GM19463 (cell line): ENCODE results near the gene SRGAP2.
A peak's percentile ranks its signal among the peaks of the same experiment; 100 is the strongest.
"Not testable (repeated sequence)": the region's sequence is repeated elsewhere in the genome, so short reads cannot be mapped to it uniquely, and the experiment has no call there.

Source experiments
- ATAC-seq: cut with Tn5 transposase; IDR thresholded peaks from one replicate; pipeline ENCODE4 v1.9.1; 2021; ENCODE audit warnings: mild to moderate bottlenecking, moderate library complexity; ENCODE audit not compliant: unreplicated experiment

Gene SRGAP2

DNA sequence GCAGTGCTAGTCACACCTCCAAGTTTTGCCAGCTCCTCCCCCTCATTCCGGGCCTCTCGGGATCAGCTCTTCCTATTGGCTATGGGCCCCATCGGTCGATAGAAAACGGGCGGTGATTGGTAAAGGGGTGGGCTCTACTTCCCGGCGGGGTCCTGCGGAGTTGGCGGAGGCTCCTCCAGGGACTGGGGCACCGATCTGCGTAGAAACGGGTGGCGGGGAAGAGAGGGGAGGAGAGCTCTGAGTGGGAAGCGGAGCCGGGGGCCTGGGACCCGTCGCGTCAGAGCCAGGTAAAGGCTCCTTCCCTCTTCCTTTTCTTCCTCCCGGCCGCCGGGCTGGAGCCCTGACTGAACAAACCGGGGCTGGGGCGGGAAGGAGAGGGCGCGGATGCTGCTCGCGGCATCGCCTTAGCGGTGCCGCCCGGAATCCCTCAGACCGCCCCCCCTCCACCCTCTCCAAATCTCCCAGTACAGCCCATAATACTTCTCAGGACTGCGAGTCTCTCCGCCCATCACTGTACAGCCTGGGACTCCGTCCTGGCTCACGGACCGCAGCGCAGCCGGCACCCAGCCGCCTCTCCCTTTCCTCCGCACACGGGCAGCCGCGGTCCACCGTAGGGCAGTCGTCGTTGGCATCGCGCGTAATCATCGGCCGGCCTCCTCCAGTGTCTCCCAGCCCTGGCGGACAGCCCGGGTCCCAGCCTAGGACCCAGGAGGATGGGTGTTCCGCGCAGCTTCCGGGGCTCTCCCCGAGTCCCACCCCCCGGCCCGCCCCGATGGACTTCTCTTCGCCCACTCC, at the start of gene SRGAP2:
Gene SRGAP2, plus strand, starts transcription at position 178 of the 795 bp plus-strand sequence. CDS start 2,430 bp downstream, outside the sequence.
- not testable (repeated sequence) for ATAC-seq

DNA sequence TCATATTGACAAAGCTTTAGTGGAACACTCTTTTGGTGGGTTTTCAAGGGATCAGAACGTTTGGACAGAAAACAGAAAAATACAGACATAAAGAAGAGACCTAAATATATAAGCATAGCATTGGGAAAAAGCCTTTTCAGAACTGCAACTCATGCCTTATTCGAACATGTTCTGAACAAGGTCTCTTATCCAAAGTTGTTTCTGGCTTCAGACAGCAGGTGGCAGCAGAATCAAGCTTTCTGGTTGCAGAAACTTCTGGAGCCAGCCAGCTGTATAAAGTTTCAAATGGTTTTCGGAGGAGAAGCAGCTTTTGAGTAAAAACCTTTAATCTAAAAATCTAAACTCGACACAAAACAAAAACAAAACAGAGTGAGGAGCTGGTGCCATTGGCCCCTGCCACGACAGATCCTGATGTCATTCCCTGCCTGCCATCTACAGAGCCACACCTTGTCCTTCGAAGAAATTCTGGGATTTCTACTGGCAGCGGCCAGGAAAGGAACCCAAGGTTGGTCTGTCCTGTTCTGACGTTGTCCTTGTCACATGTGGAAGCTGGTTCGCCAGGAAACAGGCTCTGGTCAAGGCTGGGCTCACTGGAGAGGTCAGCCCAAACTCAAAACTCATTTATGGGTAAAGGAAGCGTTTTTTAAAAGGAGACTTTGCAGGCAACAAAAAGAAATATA, 35.9 kb upstream of the SRGAP2 start:
- ATAC-seq, result peak; percentile 56

DNA sequence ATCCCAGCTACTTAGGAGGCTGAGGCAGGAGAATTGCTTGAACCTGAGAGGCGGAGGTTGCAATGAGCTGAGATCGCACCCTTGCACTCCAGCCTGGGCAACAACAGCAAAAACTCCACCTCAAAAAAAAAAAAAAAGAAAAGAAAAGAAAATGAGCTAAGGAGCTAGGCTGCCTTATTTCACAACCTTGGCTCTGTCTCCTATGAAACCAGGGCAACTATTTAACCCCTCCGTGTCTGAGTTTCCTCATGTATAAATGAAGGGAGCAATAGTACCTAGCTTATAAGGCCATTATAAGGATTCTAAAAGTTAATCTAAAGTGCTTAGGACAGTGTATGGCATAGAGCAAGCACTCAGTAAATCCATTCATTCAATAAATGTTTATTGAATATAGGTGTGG, 33.5 kb upstream of the SRGAP2 start:
- ATAC-seq, result not testable (repeated sequence)

DNA sequence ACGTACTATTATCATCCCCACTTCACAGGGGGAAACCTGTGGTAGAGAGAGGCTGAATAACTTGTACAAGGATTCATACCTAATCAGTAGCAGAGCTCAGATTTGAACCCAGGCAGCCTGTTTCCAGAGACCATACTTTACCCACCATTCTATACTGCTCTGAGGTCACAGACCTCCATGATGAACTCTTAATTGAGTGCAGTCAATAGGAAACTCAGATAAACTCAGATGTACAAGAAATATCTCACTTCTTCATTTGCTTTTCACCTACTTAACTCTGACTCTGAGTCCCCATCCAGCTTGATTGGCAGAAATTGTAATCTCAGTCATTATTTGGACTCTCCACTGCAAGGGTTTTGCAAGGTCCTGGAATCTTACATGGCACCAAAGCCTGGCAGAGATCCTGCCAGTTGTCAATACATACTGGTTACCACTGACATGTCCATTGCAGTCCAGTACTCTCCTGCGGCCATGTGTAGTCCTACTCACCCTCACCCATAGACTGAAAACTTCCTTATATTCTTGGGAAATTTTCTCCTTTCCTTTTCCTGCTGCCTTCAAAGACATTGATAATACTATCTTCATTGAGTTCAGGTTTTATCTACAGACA, 30.1 kb upstream of the SRGAP2 start:
- not testable (repeated sequence) for ATAC-seq

DNA sequence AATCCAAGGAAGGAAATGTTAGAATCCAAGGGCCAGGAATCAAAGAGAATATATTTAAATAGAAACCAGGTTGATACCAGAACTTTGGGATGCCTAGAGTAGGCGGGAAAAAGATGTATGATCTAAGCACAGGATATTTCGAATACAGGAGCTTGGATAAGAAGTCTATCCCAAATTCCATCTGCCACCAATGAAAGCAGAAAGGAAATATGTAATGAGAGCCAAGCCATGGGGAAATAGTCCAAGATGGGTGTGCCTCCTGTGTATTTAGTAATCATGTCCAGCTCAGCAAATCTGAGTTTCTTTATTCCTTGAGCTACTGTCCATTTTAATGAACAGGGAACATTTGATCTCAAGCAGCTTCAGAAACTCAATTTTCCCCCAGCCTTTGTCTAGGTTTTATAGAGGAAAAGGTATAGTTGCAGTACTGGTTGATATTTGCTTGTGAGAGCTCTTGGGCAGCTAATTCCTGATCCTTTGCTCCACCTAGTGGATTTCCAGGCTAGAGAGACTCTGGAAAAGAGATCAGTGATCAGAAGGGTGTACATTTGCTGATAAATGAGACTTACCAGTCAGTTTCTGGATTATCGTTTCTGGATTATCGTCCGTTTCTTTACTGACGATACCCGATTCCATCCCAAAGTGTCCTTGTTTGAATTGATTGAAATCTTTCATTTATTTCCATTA, 29.0 kb upstream of the SRGAP2 start:
- not testable (repeated sequence) for ATAC-seq

DNA sequence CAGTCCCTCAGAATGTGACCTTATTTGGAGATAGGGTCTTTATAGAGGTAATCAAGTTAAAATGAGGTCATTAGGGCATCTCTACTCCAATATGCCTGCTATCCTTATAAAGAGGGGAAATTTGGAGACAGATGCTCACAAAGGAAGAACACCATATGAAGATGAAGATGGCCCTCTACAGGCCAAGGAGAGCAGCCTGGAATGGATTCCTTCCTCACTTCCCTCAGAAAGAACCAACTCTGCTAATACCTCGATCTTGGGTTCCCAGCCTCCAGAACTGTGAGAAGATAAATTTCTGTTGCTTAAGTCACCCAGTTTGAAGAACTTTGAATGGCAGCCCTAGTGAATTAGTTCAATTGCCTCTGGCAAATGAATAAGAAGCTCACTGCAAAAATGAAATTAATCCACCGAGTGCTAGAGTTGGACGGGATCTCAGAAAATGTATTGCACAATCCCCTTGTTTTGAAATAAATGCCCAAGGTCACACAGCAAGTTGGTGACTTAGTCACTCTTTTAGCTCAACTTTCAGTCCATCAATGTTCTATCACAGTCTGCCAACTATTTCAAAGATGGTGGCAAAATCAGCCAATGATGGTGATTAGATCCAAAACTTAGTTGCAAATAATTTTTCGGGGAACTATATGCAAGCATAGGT, 27.8 kb upstream of the SRGAP2 start:
- not testable (repeated sequence) for ATAC-seq

DNA sequence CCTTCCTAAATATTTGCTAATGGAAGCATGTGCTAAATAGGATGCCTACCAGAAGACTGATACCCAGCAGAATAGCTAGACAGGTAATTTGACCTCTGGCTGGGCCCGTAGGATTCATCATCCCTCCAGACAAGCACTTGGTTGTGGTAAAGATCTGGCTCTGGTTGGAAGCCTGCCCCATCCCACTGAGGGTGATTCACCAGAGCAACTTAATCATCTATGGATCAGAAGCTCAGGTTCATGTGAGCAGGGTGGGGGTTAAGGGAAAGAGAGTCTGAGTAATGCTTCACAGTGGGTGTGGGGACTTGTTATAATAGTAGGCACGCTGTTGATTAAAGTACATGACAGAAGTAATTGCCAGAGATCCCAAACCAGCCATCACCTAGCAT, 27.2 kb upstream of the SRGAP2 start:
- ATAC-seq, result not testable (repeated sequence)

DNA sequence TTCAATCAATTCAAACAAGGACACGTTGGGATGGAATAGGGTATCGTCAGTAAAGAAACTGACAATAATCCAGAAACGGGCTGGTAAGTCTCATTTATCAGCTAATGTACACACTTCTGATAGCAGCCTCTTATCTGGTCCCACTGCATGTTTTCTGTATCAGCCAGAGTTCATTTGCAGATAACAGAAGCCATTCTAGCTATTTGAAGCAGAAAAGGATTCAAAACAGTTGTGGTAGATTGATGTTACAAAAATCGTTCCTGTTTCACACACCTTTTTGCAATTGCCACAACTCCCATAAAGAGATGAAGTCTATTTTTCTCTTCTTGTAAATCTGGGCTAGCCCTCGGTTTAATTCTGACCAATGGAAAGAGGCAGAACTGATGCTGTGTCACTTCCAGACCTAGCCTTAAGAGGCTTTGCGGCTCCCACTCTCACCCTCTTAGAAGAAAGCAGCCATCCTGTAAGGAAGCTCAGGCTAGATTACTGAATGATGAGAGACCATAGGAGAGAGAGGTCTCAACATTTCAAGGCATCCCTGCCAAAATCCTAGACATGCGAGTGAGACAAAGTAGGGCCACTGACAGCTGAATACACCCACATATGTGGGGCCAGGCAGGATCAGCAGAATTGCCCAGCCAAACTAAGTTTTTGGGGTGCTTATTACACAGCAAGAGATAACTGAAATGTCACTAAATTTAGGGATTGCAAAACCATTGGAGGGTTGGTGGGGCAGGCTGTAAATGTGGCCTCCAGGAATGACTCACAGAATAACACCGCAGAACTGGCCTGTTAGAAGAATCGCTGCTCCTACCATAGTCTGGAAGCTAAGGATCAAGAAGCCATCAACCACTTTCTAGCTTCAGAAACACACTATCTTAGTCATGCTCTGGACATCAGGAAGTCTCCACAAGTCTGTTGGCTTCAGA, 25.0 kb upstream of the SRGAP2 start:
- not testable (repeated sequence) for ATAC-seq

DNA sequence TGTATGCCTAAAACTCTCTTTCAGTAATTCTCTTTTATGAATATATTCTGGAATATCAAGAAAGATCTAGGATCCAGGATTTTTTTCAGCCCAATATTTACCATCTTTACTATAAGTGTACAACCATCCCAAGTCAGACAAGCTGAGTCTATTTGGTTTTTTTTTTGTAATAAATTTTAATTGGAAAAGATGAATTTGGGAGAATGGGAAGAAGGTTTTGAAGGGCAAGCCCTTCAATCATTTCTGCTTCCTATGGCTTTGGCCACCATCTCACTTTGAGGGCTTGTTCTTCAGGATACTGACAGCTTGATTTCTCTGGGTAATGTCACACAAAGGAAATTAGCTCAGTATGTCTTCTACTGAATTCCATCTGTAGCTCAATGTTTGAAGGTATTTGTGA, 23.7 kb upstream of the SRGAP2 start:
- ATAC-seq, result not testable (repeated sequence)

DNA sequence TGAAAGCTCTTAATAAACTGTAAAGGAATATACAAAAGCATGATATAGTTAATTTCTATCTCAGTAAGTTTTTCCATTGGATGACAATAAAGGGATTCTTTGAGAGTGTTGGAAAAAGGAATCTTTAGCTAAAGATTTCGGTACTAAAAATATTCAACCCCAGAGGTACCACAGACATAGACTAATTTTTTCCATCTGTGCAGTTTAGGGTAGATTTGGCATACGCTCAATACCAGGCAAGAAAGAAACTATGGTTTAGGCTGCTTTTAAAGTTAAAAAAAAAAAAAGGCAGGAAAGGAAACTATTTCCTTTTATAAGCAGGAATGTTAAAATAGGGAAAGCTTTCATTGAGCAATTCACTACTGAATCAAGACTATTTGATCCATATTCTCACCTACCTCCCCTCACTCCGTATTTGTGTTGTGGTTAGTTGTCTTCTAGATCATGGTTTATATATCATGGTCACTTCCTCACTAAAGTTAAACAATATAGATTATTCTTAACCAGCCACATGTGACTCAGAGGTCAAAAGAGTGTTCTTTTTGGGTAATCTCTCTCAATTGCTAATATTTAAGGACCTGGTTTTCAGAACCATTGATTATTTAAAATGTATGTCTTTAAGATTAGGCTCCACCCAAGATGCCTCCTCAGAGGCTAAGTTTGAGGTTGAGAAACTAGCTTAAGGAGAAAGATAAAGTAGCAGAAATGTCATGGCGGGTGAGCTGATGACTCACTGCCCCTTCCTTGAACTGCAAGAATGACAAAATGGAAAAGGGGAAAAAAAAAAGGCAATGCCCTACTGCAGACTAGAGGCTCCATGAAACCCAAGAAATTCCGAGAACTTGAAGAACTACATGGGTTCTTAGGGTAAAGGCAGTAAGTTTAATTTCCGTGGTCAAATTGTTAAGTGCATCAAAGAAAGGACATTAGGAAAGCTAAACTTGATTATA, 20.7 kb upstream of the SRGAP2 start:
- not testable (repeated sequence) for ATAC-seq

DNA sequence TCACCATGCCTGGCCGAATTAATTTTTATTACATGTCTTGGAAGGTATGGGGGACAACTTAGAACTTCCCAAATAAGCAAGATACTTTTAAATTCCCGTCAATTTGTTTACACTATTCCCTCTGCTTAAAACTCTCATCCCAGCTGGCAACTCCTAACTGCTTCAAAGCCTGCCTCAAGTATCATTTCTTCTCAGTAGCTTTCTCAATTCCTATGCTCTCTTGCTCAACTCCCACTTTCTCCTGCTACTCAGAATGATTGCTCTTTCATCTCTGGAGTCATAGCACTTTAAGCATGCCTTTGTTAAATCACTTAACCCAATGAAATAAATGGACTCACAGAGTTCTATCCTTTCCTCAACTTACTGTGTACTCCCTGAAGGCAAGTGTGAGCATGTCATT, 19.6 kb upstream of the SRGAP2 start:
- ATAC-seq, result not testable (repeated sequence)

DNA sequence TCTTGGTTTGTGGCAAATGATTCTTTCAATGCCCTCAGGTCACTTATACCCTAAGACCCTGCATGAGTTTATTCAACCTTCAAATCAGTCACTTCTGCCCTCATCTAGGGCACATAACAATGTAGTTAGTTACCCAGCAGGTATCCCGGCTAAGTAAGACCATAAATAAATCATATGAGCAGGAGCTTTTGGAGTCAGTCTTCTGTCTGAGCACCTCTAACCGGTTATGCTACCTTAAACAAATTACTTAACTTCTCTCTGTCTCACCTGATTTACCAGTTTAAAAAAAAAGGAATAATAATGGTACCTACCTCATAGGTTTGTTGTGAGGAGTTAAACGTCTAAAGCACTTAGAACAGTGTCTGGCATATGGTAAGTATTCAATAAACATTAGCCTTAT, 17.6 kb upstream of the SRGAP2 start:
- ATAC-seq, result not testable (repeated sequence)

DNA sequence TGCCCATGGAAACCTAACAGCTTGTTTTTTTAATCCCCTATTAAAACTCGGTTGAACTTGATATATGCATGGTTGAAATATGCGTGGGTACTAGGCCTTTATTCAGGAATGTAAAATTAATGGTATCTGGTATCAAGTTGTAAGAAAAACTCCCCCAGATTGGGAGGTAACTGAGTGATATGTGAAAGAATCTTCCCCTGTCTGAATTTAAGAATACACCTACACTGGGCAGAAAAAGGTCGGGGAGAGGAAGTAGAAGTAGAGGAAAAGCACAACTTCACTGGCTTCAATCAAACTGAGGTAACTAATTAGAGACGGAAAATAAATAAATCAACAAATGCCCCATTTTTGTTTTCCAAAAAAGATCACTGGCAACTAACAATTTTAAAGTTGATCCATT, 16.5 kb upstream of the SRGAP2 start:
- not testable (repeated sequence) for ATAC-seq

DNA sequence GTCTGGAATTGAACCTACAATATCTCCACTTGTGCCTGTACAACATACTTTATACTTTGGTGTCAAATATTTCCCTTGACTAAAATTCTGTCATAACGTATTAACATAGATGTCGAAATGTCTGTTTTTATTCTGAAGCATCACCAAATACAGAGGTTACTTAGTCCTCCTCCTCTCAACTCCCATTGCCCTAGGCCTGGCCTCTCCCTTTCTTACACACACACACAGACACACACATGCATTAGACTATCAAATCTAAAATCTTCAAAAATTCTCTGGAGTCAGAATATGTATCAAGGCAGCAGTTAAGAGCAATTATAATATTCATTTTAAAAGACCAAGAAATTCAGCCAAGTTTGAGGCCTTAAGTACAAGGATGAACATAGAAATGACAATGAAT, 8.2 kb upstream of the SRGAP2 start:
- ATAC-seq, result not testable (repeated sequence)

DNA sequence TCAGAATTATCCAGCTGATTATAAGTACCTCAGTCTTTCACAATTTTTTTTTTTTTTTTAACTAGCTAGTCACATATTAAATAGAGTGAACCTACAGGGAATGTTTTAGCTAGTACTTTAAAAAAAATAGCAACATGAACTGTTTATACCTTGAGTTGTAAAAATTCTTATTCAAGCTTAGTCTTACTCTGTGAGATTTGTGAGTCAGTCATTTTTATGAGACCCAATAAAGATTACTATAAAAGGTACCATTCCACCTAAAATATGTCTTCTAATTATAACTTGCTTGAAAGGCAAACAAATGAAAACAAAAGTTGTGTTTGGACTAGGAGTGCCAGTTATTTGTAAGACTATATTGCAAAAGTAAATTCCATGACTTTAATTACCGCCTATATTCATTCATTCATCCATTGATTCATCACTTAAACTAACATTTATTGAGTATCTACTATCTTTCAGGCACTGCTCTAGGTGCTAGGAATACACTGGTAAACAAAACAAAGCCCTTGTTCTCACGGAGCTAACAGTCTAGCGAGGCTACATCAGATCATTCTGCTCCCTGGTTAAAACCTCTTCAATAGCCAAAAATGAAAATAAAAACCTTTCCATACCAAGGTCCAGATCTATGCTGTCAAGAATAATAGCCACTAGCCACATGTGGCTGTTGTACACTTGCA, 6.5 kb upstream of the SRGAP2 start:
- ATAC-seq, result not testable (repeated sequence)

DNA sequence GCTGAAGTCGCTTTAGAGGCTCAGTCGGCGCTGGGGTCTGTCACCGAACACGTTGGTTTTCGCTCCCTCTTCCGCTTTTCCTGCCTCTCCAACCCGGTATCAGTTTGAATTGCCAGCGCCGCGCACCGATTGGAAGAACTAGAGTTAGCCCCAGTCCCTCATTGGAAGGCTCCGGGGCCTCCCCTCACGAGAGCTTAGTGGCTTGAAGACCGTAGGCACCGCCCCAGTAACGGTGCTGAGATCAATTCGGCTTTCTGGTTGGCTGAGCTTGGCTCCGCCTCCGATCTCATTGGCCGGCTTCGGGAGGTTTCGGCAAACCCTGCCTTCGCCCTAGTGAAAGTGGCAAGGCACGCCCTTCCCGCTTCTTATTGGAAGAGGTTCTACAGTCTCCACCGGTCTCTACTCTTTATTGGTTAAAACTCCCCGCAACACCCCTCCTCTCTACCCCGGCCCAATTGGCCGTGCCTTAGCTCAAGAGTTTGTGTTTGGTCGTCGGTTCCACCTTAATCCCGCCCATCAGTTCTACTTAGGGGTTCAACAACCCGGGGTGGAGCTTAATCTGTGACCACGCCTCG, 465 bp upstream of the SRGAP2 start, which contains the start of gene FAM72A:
Gene FAM72A, minus strand, starts transcription at position 51 of the 575 bp plus-strand sequence. CDS start 814 bp downstream, outside the sequence.
- ATAC-seq, result peak; percentile 81

DNA sequence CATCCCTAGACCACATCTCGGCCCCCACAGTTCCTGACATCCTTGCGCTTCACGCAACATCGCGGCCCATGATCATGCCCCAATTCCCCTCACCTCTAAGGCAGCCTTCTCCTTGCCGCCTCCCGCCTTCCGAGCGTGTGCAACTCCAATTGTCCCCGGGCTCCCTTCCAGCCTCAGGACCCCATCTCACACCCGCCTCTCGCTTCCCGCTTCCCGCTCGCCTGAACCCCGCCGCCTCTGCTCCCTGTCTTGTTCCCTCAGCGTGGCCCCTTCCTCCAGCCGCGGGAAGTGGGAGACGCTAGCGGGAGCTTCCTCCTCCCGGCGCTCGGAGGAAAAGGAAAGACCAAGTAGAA, 794 bp downstream of the SRGAP2 start:
- ATAC-seq, result not testable (repeated sequence)
